Measurements from ENCODE around the gene AKAP1. TPM values are rescaled to one million over a fixed set of nuclear protein-coding genes. Genes with fewer than 3 reads are reported as not detected.

AKAP1 gene
- total RNA-seq, 1 experiment from 2014 or later = 13.6 TPM

DNA sequence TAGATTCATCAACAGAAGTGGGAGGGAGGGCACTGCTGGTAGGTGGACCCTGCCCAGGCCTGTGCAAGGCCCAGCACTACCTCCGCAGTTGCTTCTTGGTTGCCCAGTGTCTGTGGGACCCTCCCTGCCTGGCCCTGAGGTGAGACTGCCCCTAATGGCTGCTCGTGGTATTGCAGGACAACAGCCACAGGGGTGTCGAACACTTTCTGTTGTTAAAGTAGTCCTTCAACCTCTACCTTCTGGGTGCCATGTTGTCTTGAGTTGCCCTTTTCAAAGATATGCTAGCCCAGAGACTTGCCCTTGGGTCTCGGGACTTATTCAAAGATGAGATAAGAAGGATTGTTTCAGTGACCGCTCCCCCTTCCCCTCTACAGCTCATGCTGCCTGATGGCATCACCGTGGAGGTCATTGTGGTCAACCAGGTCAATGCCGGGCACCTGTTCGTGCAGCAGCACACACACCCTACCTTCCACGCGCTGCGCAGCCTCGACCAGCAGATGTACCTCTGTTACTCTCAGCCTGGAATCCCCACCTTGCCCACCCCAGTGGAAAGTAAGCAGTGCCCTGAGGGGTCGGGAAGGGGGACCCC, 29.1 kb downstream of the AKAP1 start:
- H3K27me3 ChIP-seq (replicated peaks) = no peaks in the 10 kb centered on the region
- H3K27ac ChIP-seq = no peak overlapping the region
- no peaks in the 10 kb centered on the region for H3K4me1 ChIP-seq (replicated peaks)
- peaks cover 32% of the 10 kb centered on the region for H3K36me3 ChIP-seq
- peak; percentile 44 to 65 for DNase-seq (ENCODE audit: low read depth in 1 of 2, low spot score in 2 of 2)
- no peak overlapping the region for H3K4me3 ChIP-seq
- H3K9me3 ChIP-seq (replicated peaks) = no peaks in the 10 kb centered on the region

DNA sequence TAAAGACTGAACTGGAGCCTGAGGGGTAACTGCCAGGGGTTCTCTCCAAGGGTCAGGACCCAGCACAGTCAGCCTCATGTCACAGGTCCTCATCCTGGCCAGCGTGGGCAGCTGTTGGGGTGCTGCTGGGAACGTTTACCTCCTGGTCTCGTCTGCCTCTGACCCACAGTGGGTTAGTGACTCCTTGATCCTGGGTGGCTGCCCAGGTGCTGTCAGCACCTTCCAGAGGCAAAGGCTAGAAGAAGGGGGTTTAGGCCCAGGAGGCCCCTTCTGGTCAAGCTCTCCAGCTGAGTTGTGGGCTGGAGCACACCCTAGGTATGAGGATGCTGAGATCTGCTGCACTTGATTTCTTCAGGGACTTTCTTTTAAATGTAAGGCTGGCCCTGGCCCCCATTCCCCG, 30.3 kb downstream of the AKAP1 start:
- Histone ChIP-seq H3K4me3 (no peak overlapping the region), H3K4me1 (replicated peaks) (no peaks in the 10 kb centered on the region), H3K27ac (no peak overlapping the region), H3K9me3 (replicated peaks) (no peaks in the 10 kb centered on the region), H3K36me3 (peaks cover 40% of the 10 kb centered on the region), H3K27me3 (replicated peaks) (no peaks in the 10 kb centered on the region)
- DNase-seq (ENCODE audit: low read depth in 1 of 2, low spot score in 2 of 2) = no peak

DNA sequence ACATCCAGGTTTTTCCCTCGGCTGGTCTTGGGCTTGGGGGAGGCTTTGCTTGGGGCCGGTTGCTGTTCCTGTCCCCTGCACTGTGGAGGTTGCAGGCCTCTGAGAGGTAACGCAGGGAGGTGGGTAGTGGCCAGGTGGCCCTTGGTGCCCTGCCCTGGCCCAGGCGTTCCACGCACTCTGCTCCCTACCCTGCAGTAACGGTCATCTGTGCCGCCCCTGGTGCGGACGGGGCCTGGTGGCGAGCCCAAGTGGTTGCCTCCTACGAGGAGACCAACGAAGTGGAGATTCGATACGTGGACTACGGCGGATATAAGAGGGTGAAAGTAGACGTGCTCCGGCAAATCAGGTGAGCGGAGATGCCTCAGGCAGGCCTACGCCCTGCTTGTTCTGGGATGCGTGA, 30.9 kb downstream of the AKAP1 start:
- DNase-seq (ENCODE audit: low read depth in 1 of 2, low spot score in 2 of 2) = no peak
- H3K36me3 ChIP-seq = peaks cover 40% of the 10 kb centered on the region
- H3K9me3 ChIP-seq (replicated peaks) = no peaks in the 10 kb centered on the region
- no peaks in the 10 kb centered on the region for H3K4me1 ChIP-seq (replicated peaks)
- no peaks in the 10 kb centered on the region for H3K27me3 ChIP-seq (replicated peaks)
- no peak overlapping the region for H3K4me3 ChIP-seq
- H3K27ac ChIP-seq = no peak overlapping the region

DNA sequence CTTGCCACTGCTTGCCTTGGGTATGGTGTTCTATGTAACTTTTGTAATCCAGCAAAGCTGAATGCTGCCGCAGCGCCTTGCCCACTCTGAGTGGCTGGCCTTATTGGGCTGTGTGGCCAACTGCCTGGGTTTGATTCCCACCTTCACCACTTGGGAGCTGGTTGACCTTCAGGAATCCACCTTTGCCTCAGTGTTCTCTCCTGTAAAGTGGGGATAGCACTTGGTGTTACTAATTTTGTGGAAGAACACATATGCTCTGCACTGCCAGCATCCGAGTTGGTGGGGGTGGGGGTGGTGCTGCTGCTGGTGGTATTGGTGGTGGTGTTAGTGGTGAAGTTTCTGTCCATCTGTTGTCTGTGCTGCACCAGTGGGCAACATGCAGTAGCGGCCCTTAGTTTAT, 32.8 kb downstream of the AKAP1 start:
- Histone ChIP-seq H3K27me3 (replicated peaks) (no peaks in the 10 kb centered on the region), H3K4me3 (no peak overlapping the region), H3K36me3 (peaks cover 40% of the 10 kb centered on the region), H3K27ac (no peak overlapping the region), H3K4me1 (replicated peaks) (no peaks in the 10 kb centered on the region), H3K9me3 (replicated peaks) (no peaks in the 10 kb centered on the region)
- DNase-seq (ENCODE audit: low read depth in 1 of 2, low spot score in 2 of 2) = no peak

DNA sequence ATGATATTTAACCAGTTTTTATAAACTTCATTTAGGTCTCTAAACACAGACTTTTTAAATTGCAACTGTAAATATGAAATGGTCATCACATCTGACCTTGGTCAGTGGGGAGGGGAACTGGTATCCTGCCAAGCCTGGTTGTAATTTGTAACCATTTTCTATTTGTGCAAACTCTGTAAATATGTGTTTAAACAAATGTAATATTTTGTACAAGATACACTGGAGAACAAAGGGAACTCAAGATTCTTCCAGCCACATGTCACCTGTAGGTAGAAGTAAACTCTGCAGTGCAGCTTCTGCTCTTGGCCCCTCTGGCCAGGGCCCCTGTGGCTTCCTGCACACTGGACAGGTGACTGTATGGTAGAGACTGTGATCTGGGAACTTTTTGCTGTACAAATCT, 35.8 kb downstream of the AKAP1 start:
- H3K4me1 ChIP-seq (replicated peaks) = no peaks in the 10 kb centered on the region
- no peak for DNase-seq (ENCODE audit: low read depth in 1 of 2, low spot score in 2 of 2)
- peaks cover 28% of the 10 kb centered on the region for H3K36me3 ChIP-seq
- H3K9me3 ChIP-seq (replicated peaks) = 0 out of 2 replicates have a peak, but pooled peaks cover 2% of the 10 kb centered on the region
- H3K27ac ChIP-seq = no peak overlapping the region
- H3K27me3 ChIP-seq (replicated peaks) = no peaks in the 10 kb centered on the region
- no peak overlapping the region for H3K4me3 ChIP-seq

DNA sequence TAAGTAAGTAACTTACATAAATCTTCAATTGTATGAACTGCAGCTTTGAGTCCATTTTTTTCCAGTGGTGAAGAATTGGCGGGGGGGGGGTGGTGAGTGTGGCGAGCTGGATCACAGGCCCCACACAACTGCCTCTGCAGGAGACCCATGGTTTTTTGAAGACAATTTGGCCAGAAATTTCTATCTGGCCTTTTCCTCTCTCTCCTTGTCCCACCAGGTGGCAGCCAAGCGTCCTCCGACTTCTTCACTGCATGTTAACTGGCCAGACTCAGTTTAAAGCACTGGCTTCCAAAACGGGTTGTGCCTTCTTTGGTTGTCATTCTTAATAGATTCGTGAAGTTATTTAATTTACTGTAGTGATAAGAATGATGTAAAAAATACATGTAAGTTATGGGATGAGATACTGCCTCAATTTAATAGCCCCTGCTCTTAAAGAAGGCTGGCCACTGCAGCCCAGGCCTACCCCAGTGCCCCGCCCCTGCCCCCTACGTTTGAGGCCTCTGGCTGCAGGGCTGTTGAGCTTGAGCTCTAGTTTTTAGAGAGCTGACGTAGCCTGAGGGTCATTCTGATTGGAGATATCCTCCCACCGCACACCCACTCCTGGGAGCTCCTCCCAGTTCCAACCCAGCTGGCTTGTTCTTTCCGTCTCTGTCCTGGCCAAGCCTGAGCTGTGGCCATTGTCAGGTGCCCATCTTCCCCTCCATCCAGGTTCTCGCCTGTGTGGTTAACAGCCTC, 36.4 kb downstream of the AKAP1 start:
- H3K27me3 ChIP-seq (replicated peaks) = no peaks in the 10 kb centered on the region
- H3K36me3 ChIP-seq = peaks cover 26% of the 10 kb centered on the region
- H3K4me1 ChIP-seq (replicated peaks) = no peaks in the 10 kb centered on the region
- H3K9me3 ChIP-seq (replicated peaks) = 0 out of 2 replicates have a peak, but pooled peaks cover 2% of the 10 kb centered on the region
- no peak overlapping the region for H3K4me3 ChIP-seq
- DNase-seq (ENCODE audit: low read depth in 1 of 2, low spot score in 2 of 2) = peak in 1 of 2 experiments; percentile 34
- H3K27ac ChIP-seq = no peak overlapping the region

DNA sequence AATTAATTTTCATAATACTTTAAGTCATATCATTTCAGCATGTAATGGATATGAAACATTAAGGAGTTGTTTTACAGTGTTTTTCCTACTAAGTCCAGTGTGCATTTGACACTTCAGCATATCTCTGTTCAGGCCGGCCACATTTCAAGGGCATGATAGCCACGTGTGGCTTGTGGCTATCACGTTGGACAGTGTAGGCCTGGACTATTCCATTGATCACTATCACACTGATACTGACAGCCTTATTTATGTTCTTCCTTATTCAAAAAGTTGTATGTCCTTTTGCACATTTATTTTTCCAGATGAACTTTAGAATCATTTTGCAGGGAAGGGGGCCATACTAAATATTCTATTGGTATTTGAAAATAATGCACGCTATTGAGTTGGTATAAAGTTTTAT, 39.0 kb downstream of the AKAP1 start:
- Histone ChIP-seq H3K4me1 (replicated peaks) (no peaks in the 10 kb centered on the region), H3K36me3 (peaks cover 12% of the 10 kb centered on the region), H3K9me3 (replicated peaks) (peaks cover 2% of the 10 kb centered on the region; the same call in 1 of the 2 replicates), H3K27me3 (replicated peaks) (peaks cover 3% of the 10 kb centered on the region; the same call in 1 of the 2 replicates), H3K27ac (no peak overlapping the region), H3K4me3 (no peak overlapping the region)
- no peak for DNase-seq (ENCODE audit: low read depth in 1 of 2, low spot score in 2 of 2)

DNA sequence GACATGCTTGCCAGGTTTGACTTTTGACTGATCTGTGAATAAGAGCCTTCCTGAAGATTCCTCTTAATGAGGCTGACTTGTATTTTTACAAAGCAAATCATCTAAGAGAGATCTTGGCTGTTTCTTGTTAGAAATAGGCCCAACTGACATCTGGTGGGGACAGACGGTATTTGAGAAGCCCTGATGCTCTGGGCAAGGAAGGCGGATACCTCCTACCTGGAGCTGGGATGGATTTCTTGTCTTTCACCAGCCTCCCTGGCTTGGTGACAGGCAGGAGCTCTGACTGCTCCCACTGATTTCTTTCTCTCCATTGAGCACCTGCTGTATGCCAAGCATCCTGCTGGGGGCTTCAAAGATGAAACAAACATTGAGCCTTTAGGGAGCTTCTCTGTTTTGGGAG, 40.4 kb downstream of the AKAP1 start:
- H3K36me3 ChIP-seq = peaks cover 3% of the 10 kb centered on the region; the same call in 1 of the 2 replicates
- H3K4me1 ChIP-seq (replicated peaks) = no peaks in the 10 kb centered on the region
- no peak for DNase-seq (ENCODE audit: low read depth in 1 of 2, low spot score in 2 of 2)

DNA sequence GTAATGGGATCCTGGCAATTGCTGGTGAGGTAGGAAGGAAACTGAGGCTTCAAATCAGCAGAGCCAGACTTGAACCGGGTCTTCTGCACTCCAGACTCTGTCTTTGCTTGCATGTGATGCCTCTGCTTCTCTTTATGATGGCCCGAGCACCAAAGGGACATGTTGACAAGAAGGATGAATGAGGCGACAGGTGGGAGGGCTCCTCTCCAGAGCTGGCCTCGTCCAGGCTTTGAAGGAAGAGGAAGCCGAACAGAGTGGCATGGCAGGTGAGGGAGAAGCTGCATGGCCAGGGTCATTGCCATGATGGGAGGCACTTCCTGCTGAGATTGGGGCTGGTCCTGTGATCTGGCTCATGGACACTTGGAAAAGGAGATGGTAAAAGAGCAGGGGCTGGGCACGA, 40.8 kb downstream of the AKAP1 start:
- peaks cover 2% of the 10 kb centered on the region; the same call in 1 of the 2 replicates for H3K9me3 ChIP-seq (replicated peaks)
- H3K36me3 ChIP-seq = peaks cover 3% of the 10 kb centered on the region; the same call in 1 of the 2 replicates
- no peak overlapping the region for H3K4me3 ChIP-seq
- H3K27ac ChIP-seq = no peak overlapping the region
- DNase-seq (ENCODE audit: low read depth in 1 of 2, low spot score in 2 of 2) = no peak
- peaks cover 3% of the 10 kb centered on the region; the same call in 1 of the 2 replicates for H3K27me3 ChIP-seq (replicated peaks)
- H3K4me1 ChIP-seq (replicated peaks) = no peaks in the 10 kb centered on the region

More for the DNA sequence above, 40.4 kb downstream of the AKAP1 start:
- Histone ChIP-seq H3K9me3 (replicated peaks) (peaks cover 2% of the 10 kb centered on the region; the same call in 1 of the 2 replicates), H3K4me3 (no peak overlapping the region), H3K27me3 (replicated peaks) (peaks cover 3% of the 10 kb centered on the region; the same call in 1 of the 2 replicates), H3K27ac (no peak overlapping the region)

DNA sequence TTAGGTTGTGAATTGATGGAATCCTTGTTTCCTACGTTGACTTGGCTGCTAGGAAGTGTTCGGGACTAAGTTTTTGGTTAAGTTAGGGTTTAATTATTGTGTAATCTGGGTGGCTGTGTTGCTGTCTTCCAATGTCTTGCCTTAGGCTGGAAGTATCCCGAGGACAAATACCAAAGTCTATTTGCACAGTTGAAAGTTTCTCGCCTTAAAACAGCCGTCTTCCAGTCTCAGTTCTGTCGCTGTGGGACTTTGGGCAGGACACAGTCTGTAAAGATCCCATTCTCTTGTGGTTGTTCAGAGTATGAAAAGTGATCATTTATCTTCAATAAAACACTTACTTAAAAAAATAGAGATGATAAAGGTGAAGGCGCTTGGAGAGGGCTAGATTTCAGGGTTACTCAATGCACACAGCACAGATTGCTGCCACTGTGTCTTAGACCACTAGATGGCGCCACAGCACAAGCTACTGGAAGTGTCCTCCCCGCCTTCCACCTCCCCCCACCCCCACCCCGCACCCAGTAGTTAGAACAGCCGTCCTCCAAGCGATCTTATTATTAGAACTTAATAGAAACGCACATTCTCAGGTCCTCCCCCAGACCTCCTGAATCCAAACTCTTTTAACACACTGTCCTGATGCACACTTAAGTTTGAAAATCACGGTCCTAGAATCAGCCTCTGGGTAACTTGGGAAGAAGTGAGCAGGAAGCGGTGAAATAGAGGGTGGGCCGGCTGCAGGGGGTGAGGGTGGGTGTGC, 45.8 kb downstream of the AKAP1 start:
- Histone ChIP-seq H3K36me3 (no peaks in the 10 kb centered on the region), H3K9me3 (replicated peaks) (no peaks in the 10 kb centered on the region; the same call in 1 of the 2 replicates), H3K27ac (no peak overlapping the region), H3K4me1 (replicated peaks) (0 out of 2 replicates have a peak, but pooled peaks cover 4% of the 10 kb centered on the region), H3K27me3 (replicated peaks) (peaks cover 3% of the 10 kb centered on the region; the same call in 1 of the 2 replicates), H3K4me3 (no peak overlapping the region)
- peak; percentile 56 to 86 for DNase-seq (ENCODE audit: low read depth in 1 of 2, low spot score in 2 of 2)

DNA sequence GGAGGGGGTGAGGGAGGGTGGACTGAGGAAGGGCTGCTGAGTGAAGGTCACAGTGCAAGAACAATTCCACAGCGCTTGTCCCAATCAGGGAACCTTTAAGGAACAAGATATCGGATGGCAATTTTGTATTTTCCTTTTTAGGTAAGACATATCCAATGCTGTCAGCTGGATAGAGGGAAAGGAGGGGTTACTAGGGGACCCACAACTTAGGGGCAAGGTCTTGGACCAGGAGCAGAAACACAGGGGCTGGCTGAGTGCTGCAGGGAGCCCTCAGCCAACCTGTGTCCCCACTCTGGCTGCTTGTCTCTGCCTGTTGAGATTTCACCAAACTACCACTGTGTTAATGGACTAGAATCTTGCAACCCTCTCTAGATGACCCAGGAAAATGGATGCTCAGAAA, 47.6 kb downstream of the AKAP1 start:
- H3K36me3 ChIP-seq = no peaks in the 10 kb centered on the region
- H3K4me3 ChIP-seq = no peak overlapping the region
- no peak for DNase-seq (ENCODE audit: low read depth in 1 of 2, low spot score in 2 of 2)
- H3K27me3 ChIP-seq (replicated peaks) = peaks cover under 1% of the 10 kb centered on the region; the same call in 1 of the 2 replicates
- no peaks in the 10 kb centered on the region; the same call in 1 of the 2 replicates for H3K9me3 ChIP-seq (replicated peaks)
- H3K27ac ChIP-seq = no peak overlapping the region
- 0 out of 2 replicates have a peak, but pooled peaks cover 4% of the 10 kb centered on the region for H3K4me1 ChIP-seq (replicated peaks)

DNA sequence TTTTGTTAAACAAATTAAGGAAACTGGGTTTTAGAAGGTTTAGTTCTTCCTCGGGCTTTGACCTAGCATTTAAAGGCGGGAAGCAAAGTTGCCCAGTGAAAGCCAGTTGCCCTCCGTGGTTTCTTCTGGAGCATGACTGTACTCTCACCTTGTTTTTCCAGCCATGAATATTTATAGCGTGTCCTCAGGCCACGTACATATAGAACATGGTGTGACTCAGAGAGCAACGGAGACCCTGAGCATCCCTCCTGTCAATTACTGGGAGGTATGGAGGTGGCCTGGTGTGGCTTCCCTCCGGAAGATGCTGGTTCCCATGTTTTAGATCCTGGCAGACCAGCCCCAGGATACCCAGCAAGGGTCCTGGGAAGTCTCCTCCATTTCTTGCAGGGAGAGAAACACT, 48.4 kb downstream of the AKAP1 start:
- Histone ChIP-seq H3K27ac (no peak overlapping the region), H3K4me3 (no peak overlapping the region), H3K27me3 (replicated peaks) (no peaks in the 10 kb centered on the region; the same call in 1 of the 2 replicates), H3K4me1 (replicated peaks) (0 out of 2 replicates have a peak, but pooled peaks cover 4% of the 10 kb centered on the region), H3K36me3 (no peaks in the 10 kb centered on the region), H3K9me3 (replicated peaks) (no peaks in the 10 kb centered on the region)
- DNase-seq (ENCODE audit: low read depth in 1 of 2, low spot score in 2 of 2) = no peak

DNA sequence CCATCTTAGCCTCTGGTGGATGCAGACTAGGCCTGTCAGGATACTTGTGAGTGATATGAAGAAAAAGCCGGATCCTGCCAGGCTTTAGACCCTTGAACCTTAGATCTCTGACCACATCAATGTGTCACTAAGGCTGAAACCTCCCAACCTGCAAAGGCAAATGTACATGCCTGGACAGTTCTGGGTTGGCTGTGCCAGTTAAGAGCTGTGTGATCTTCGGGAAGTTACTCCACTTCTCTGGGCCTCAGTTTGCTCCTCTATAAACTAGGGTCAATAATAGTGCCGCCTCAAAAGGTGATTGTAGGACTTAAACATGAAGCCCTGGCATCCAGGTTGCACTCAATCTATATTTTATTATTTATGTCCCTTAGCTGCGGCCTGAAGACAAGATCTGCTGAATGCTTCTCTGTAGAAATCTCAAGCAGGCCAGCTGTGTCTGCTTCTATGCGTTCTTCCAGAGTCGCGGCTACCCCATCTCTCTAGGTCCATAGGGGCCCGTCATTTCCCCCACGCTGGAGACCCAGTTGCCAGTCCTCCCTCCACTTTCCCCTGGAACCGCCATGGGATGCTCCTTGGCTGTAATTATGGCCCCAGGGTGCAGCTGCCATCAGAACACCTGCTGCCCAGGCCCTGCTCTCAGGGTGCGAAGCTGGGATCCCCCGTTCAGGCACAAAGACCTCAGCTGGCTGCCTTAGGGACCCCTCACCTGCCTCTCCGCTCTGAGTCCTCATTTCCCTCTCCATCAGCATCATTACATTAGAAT, 50.2 kb downstream of the AKAP1 start:
- H3K36me3 ChIP-seq = no peaks in the 10 kb centered on the region
- no peaks in the 10 kb centered on the region for H3K27me3 ChIP-seq (replicated peaks)
- H3K9me3 ChIP-seq (replicated peaks) = no peaks in the 10 kb centered on the region
- no peak overlapping the region for H3K4me3 ChIP-seq
- DNase-seq (ENCODE audit: low read depth in 1 of 2, low spot score in 2 of 2) = no peak
- 0 out of 2 replicates have a peak, but pooled peaks cover 4% of the 10 kb centered on the region for H3K4me1 ChIP-seq (replicated peaks)
- no peak overlapping the region for H3K27ac ChIP-seq

Data from SJSA1 (cell line).